GM12875 (cell line): ENCODE measurements around the gene CGB3.
"Not testable (repeated sequence)": the region's sequence is repeated elsewhere in the genome, so short reads cannot be mapped to it uniquely, and the experiment has no call there.

Source experiments
- H3K4me3 ChIP-seq: one replicate; pipeline ENCODE4 v1.5.1; 2011; ENCODE audit warnings: low read depth, low read length, control low read depth
- CTCF ChIP-seq: IDR thresholded peaks from 2 replicates; pipeline ENCODE4 v1.5.1; 2011; ENCODE audit warnings: low read depth, mild to moderate bottlenecking, control low read depth, inconsistent platforms, low read length, moderate library complexity, borderline replicate concordance; ENCODE audit not compliant: insufficient read depth

Gene CGB3

GRCh38 chr19:49019242-49019932 is 4.7 kb downstream of the CGB3 start:
- TF ChIP-seq CTCF = no peak
- H3K4me3 ChIP-seq = no peak overlapping the region

GRCh38 chr19:49018388-49019241 is 5.5 kb downstream of the CGB3 start:
- H3K4me3 ChIP-seq = not testable (repeated sequence)

GRCh38 chr19:49017666-49018351 is 6.3 kb downstream of the CGB3 start:
- peak overlapping the region; percentile 44 for H3K4me3 ChIP-seq
- peak; percentile 83 for TF ChIP-seq CTCF

- TF ChIP-seq CTCF = no peak
- H3K4me3 ChIP-seq = peak within 1 kb of the TSS; percentile 44
Measured at GRCh38 chr19:49017041-49017665, 7.0 kb downstream of the CGB3 start, which contains the start of gene LHB. TSS of gene LHB (minus strand) at chr19:49017091. CDS start at chr19:49017081, 10 bp downstream.

- no peak overlapping the region for H3K4me3 ChIP-seq
- no peak for TF ChIP-seq CTCF
Measured at GRCh38 chr19:49016067-49016839, 7.9 kb downstream of the CGB3 start.

DNA sequence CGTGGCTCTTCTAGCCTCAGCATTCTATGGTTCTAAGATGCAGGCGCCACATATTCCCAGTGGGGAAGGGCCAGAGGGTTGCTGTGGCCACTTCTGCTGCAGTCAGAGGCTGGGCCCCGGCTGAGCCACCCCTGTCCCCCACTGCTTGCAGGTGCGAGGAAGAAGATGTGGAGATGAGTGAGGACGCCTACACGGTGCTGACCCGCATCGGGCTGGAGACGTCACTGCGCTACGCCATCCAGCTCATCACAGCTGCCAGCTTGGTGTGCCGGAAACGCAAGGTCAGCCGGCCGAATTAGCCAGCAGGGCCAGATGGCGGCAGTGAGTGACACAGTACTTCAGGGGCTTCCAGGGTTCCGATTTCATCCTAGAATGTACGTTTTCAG is 9.3 kb downstream of the CGB3 start:
- H3K4me3 ChIP-seq = no peak overlapping the region
- no peak for TF ChIP-seq CTCF
